ENCODE measurements around the gene ETV4. TPM values are rescaled to one million over a fixed set of nuclear protein-coding genes. Genes with fewer than 3 reads are reported as not detected.
A peak's percentile ranks its signal among the peaks of the same experiment; 100 is the strongest.

ETV4 gene
- total and polyA plus RNA-seq, 2 of the 13 experiments (the other 11 are each of a cell fraction or from before 2014, with no cell fraction given): 128 to 330 TPM

GRCh38 chr17:43530288-43531081 lies 15.7 kb downstream of the ETV4 start:
- H3K4me3 ChIP-seq (replicated peaks in 1 of 3; ENCODE audit: insufficient read depth in 1 of 3, low read depth in 2 of 3, low read length in 3 of 3): peak overlapping the region in 2 of 3 experiments; percentile 26 to 58; a peak in 4 of 6 replicates
- no peaks in the 10 kb centered on the region for H3K27me3 ChIP-seq (ENCODE audit: control insufficient read depth in 1 of 2, insufficient read depth in 2 of 2, low read length in 2 of 2)
- H3K4me1 ChIP-seq (ENCODE audit: insufficient read depth, low read length): peaks cover 97% of the 10 kb centered on the region
- H4K20me1 ChIP-seq (ENCODE audit: insufficient read depth, low read length): no peaks in the 10 kb centered on the region
- in situ Hi-C loops (cut with HindIII; ENCODE audit: extremely low pct_ligation_motif_present, low pct_unique_long_range_greater_than_20kb) (no loop called here), intact Hi-C loops (cut with micrococcal nuclease; ENCODE audit: unreplicated experiment) (loop anchor here (1.0 kb wide), 3 partner anchors 10 to 43 kb away; no protein-coding TSS in a partner anchor)
- peaks cover 20 to 44% of the 10 kb centered on the region in 2 experiments for H3K36me3 ChIP-seq (replicated peaks in 1 of 2; ENCODE audit: control insufficient read depth in 1 of 2, insufficient read depth in 2 of 2, low read length in 2 of 2)
- H2AFZ ChIP-seq (ENCODE audit: low read length): no peak overlapping the region
- peak; percentile 100 for DNase-seq (ENCODE audit: low spot score)
- H3K4me2 ChIP-seq (ENCODE audit: low read depth, low read length): peak overlapping the region; percentile 87
- BruUV-seq (replicated peaks): no TSS peak
- ChIA-PET POLR2A (interaction anchor here (0.6 to 23.9 kb wide), 30 partner anchors 9 to 308 kb away, joined by 3 to 1546 read pairs (median 4); partner anchors contain the start of genes ARL4D, DHX8 and ETV4), CTCF (ENCODE audit: low intra/inter-chr PET ratio, low total read pairs) (no interaction called here)
- 3% methylated on average over 23 of the region's 23 CpGs for WGBS (ENCODE audit: low lambda C conversion rate)
- H3K27ac ChIP-seq (ENCODE audit: extremely low read length, insufficient read depth, low read length): peak overlapping the region; percentile 96
- H3K79me2 ChIP-seq (ENCODE audit: insufficient read depth, low read length): peaks cover 10% of the 10 kb centered on the region
- peak overlapping the region; percentile 81 for H3K9ac ChIP-seq (ENCODE audit: insufficient read depth, low read depth, low read length)
- peak; percentile 74 for ATAC-seq
- peak; percentile 98 for FAIRE-seq
- H3K9me3 ChIP-seq (ENCODE audit: low read length): no peaks in the 10 kb centered on the region
- TF ChIP-seq ZNF788 (CRISPR knock-in tag; IDR thresholded peaks at IDR 0.05; ENCODE audit: borderline replicate concordance) (peak; percentile 97), ZNF710 (CRISPR knock-in tag; IDR thresholded peaks at IDR 0.05; ENCODE audit: borderline replicate concordance) (peak; percentile 88), FOXA1 (IDR thresholded peaks at IDR 0.05) (no peak), FOXA1 (CRISPR knock-in tag; IDR thresholded peaks at IDR 0.05) (peak; percentile 88), ZIK1 (CRISPR knock-in tag; IDR thresholded peaks at IDR 0.05; ENCODE audit: borderline replicate concordance, low read depth) (peak; percentile 94), ZNF564 (CRISPR knock-in tag; IDR thresholded peaks at IDR 0.05) (peak; percentile 90), IKZF4 (CRISPR knock-in tag; IDR thresholded peaks at IDR 0.05; ENCODE audit: borderline replicate concordance, low read depth, not compliant biosample characterization) (no peak), KLF9 (CRISPR knock-in tag; IDR thresholded peaks at IDR 0.05; ENCODE audit: low read depth) (no peak), SMYD3 (CRISPR knock-in tag; IDR thresholded peaks at IDR 0.05) (peak; percentile 96; the same call in 1 of the 2 replicates), MBD4 (IDR thresholded peaks at IDR 0.05; ENCODE audit: borderline replicate concordance, low read length) (0 out of 2 replicates have a peak, but pooled peaks have one; percentile 29), DPF2 (CRISPR knock-in tag; IDR thresholded peaks at IDR 0.05; ENCODE audit: borderline replicate concordance, low read depth) (peak; percentile 97), ONECUT2 (CRISPR knock-in tag; IDR thresholded peaks at IDR 0.05) (peak; percentile 39; the same call in 1 of the 2 replicates), ZNF547 (CRISPR knock-in tag; IDR thresholded peaks at IDR 0.05) (peak; percentile 85; the same call in 1 of the 2 replicates), ETV6 (CRISPR knock-in tag; conservative IDR thresholded peaks at IDR 0.05) (peak; percentile 95), MAFK (conservative IDR thresholded peaks at IDR 0.05 in 1 of 2, IDR thresholded peaks at IDR 0.05 in 1 of 2; ENCODE audit: low read length in 2 of 2) (peak; percentile 70 to 87), KAT8 (CRISPR knock-in tag; IDR thresholded peaks at IDR 0.05) (peak; percentile 98), HNF4A (CRISPR knock-in tag; IDR thresholded peaks at IDR 0.05) (peak; percentile 89), SP1 (IDR thresholded peaks at IDR 0.05) (no peak), SP1 (CRISPR knock-in tag; IDR thresholded peaks at IDR 0.05) (peak; percentile 77), ZNF878 (CRISPR knock-in tag; IDR thresholded peaks at IDR 0.05) (peak; percentile 98), FOXO1 (CRISPR knock-in tag; IDR thresholded peaks at IDR 0.05) (peak; percentile 82)
- TF ChIP-seq, protein P1, sequence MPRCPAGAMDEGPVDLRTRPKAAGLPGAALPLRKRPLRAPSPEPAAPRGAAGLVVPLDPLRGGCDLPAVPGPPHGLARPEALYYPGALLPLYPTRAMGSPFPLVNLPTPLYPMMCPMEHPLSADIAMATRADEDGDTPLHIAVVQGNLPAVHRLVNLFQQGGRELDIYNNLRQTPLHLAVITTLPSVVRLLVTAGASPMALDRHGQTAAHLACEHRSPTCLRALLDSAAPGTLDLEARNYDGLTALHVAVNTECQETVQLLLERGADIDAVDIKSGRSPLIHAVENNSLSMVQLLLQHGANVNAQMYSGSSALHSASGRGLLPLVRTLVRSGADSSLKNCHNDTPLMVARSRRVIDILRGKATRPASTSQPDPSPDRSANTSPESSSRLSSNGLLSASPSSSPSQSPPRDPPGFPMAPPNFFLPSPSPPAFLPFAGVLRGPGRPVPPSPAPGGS (CRISPR knock-in tag; IDR thresholded peaks at IDR 0.05): peak; percentile 70; the same call in 1 of the 2 replicates
